HG03280 (cell line): ENCODE results near the gene FAF1.
A peak's percentile ranks its signal among the peaks of the same experiment; 100 is the strongest.
"Not testable (repeated sequence)": the region's sequence is repeated elsewhere in the genome, so short reads cannot be mapped to it uniquely, and the experiment has no call there.

Experiments
- ATAC-seq: cut with Tn5 transposase; IDR thresholded peaks from one replicate; pipeline ENCODE4 v1.9.1; 2021; ENCODE audit warnings: mild to moderate bottlenecking, moderate library complexity; ENCODE audit not compliant: unreplicated experiment

The FAF1 gene

DNA sequence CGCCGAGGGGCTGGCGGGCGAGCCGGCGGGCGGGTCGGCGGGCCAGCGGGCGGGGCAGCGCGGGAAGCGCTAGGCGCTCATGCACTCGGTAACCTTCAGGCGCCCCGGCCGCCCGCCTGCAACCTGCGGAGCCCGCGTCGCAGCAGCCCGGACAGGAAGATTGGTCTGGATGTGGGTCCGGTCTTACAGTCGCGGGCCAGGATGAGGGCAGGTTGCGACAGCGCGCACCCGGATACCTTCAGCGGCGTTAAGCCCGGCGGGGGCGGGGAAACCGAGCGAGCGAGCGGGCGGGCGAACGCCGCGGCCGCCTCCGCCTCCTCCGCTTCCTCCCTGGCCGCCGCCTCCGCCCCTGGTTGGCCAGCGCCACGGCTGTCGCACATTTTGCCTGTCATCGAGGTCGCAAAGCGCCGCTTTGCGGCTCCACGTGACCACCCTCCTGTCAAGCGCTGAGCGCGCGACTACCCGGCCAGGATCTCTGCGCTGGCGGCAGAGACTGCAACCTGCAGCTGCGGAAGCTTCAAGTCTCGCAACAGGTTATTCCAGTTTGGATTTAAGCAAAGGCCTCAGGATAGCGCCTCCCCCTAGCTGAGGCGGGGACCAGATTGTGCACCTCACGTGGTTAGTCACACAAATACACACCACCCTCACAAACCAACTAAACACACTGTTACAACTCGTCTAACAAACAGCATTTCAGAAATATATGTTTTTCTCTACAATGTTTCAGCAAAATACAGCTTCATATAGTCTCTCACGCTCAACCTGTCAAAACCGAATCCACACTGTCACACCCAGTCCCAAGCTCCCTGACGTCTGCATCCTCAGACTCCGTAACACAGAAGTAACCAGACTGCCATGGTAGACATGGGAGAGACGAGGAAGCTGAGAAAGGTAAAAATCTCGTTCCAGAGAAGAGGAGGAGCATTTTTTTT is at the start of gene FAF1:
Gene FAF1, minus strand, starts transcription at position 355 of the 932 bp plus-strand sequence. CDS start 456 bp downstream, outside the sequence.
- peak; percentile 89 for ATAC-seq

DNA sequence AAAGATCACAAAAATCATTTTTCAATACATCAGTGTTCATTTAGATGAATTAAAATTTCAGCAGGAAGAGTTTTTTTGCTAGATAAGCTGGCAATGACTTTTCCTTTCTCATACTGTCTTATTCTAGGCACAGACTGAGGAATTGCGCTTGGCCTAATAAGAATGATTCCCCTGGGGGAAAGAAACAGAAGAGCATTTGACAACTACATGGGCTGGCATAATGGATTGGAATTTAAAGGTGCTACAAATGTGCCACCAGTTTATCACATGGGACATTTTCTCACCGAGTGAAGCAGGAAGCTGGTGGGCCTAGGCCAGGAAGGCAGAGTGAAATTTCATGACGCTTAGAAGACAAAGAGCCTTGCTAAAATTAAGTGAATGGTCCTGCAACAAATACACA is 49.3 kb upstream of the FAF1 start:
- no peak for ATAC-seq

DNA sequence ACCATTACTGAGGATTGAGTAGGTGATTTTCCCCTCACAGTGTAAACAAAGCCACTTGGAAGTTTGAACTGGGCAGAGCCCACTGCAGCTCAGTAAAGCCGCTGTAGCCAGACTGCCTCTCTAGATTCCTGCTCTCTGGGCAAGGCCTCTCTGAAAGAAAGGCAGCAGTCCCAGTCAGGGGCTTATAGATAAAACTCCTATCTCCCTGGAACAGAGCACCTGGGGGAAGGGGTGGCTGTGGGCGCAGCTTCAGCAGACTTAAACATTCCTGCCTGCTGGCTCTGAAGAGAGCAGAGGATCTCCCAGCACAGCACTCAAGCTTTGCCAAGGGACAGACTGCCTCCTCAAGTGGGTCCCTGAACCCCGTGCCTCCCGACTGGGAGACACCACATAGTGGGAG is 45.5 kb upstream of the FAF1 start:
- ATAC-seq, result not testable (repeated sequence)

DNA sequence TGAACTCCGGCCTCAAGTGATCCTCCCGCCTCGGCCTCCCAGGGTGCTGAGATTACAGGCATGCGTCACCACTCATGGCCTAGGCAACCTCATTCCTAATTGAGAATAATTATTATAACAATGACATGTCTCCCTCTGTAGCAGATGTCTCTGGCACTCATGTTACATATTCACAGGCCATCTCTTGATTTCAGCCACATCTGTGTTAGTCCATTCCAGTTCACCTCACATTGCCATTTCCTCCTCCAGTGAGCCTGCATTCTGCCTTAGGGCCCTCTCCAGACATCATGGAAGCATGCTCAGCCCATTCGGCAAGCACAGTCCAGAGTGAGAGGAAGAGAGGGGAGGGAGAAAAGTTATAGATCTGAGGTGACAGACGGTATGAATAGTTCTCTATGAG is 42.4 kb upstream of the FAF1 start:
- ATAC-seq, result no peak

DNA sequence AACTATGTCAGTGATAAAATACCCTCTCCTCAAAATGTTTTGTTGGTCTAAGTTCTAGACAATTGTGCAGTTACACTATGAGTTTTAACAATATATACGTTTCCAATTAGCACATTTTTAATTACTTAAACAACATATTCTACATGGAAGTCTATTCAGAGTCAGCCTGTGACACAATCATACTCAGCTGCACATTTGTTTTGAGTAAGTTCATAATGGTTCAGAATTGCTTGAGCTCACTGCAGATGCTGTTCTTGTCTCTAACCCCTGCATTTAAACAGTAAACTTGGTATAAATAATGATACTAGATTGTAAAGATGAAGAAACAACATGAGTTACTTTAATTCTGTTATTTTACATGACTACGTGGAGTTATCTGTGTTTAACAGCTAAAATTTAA is 40.6 kb upstream of the FAF1 start:
- ATAC-seq, result no peak

DNA sequence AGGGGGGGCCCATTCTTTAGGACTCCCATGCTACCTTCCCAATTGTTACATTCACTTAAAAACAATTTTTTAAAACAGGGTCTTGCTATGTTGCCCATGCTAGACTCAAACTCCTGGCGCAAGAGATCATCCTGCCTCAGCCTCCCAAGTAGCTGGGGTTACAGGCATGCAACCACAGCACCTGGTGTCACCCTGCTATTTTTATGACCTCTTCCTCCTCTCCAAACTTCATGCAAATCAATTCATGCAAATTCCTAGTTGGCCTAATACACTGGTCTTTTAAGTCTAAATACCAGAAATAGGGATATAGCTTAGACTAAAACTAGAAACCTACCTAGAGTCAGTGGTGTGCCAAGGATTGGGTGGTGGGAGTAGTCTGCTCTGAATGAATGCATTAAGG is 40.1 kb upstream of the FAF1 start:
- ATAC-seq, result peak; percentile 60

DNA sequence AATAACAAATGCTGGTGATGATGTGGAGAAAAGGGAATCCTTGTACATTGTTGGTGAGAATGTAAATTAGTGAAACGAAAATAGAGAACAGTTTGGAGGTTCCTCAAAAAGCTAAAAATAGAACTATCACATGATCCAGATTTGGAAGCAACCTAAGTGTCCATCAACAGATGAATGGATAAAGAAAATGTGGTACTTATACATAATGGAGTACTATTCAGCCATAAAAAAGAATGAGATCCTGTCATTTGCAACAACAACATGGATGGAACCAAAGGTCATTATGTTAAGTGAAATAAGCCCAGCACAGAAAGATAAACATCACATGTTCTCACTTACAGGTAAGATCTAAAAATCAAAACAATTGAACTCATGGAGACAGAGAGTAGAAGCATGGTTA is 39.3 kb upstream of the FAF1 start:
- not testable (repeated sequence) for ATAC-seq

DNA sequence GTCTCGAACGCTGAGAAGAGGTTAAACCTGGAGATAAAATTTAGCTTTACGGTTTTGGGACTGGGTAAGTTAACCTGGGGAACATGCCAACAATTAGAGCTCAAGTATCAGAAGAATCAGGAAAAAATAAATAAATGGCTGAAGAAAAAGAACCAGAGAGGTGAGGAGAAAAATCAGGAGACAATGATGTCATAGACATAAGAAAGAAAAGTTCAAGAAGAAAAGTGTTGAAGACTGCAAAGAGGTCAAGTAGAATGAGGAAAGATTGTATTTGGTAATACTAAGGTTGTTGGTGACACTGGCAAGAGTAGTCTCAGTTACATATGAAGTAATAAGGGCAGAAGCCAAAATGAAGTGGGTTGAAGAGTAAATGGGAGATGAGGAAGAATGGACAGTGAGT is 36.0 kb upstream of the FAF1 start:
- no peak for ATAC-seq

DNA sequence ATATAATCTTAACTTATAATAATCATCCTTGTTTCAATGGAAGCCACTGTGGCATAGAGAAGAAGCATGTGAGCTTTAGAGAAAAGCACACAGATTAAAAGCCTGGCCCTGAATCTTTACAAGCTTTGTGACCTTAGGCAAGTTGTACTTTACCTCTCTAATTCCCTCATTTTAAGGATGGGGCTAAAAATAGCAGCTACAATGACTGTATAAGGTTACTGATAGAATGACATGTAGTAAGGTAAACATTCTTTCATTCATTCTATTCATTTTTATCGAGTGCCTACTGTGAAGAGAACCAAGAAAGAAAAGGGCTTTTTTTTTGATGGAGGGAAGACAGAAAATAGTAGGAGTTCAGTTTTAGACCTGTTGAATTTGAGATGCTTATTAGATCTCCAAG is 35.6 kb upstream of the FAF1 start:
- ATAC-seq, result no peak

DNA sequence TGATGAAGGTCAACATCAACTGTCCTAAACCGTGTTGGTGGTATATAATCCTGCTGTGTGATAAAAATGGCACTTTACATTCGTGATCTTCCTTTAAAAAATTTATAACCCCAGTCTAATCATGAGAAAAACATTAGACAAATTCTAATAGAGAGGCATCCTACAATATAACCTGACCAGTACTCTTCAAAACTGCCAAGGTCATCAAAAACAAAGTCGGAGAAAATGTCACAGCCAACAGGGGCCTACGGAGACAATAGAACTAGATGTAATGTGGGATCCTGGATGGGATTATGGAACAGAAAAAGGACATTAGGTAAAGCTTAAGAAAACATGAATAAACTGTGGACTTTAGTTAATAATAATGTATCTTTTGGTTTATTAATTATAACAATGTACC is 34.9 kb upstream of the FAF1 start:
- ATAC-seq, result no peak

DNA sequence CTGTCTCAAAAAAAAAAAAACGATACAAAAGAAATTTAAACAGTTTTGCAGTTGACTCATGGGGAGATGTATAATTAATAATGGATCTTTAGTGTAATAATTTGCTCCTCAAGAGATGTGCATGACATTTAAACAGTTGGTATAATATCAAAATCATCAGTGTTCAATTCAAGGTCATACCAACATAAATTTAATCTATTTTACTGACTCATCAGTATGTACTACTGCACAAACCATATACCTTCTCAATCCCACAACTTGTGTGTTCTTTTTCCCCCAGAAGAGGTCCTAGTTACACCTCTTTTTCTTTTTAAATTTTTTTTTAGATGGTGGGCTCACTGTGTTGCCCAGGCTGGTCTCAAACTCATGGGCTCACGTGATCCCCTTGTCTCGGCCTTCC is 33.6 kb upstream of the FAF1 start:
- no peak for ATAC-seq

DNA sequence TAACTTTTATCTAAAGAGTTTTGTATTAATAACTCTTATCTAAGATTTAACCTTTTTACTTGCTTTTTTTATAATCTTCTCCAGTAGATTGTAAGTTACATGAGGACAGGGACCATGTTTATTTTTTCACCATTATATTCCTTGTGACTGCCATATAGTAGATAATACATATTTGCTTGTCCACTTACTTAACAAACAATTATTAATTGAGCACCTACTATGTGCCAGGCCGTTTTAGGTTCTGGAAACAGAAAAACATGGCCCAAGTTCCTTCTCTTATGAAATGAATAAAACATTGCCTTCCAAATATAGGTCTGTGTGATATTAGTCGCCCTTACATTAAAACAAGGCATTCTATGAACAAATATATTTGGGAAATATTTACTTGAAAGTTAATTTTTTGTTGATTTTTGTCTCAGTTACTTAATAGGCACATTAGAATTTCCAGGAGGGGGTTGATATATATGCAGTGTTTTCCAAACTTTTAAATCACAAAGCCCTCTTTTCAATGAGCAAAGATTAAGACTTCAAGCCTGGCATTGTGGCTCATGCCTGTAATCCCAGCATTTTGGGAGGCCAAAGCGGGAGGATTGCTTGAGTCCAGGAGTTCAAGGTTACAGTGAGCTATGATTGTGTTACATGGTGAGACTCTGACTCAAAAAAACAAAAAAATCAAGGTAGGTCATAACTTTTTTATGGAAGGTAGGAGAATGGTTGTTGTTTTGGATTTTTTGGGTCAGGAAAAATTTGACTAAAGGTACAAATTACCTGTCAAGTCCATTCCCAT is 32.7 kb upstream of the FAF1 start:
- no peak for ATAC-seq

DNA sequence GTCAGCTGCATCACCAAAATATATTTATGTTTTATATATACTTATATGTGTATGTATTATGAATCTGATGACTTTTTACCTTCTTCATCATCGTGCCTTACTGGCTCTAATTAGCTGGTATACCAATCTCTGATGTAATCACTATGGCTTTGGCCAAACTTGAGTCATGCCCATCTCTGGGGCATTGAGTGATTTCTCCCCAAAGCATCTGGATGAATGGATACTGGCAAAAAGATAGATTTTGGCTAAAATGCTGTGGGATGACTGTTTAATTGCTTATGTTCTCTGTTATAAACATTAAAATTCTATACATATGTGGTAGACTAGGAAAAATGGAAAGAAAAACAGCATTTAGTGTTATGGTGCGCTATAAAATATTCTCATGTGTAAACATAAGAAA is 29.6 kb upstream of the FAF1 start:
- no peak for ATAC-seq

DNA sequence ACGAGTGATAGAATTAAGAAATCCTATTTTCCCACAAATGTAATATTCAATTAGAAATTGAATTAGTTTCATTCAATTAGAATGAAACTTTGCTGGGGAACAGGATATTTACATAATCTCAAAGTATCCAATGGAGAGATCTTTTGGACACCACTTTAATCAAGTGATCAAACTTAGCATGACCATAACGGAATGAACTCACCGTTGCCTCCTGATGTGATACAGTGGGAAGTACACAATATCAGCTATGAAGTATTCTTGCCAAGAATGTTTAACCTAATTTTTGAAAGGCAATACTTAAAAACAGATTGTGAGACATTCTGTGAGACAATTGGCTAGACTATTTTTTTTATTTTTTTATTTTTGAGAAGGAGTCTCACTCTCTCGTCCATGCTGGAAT is 26.6 kb upstream of the FAF1 start:
- no peak for ATAC-seq

DNA sequence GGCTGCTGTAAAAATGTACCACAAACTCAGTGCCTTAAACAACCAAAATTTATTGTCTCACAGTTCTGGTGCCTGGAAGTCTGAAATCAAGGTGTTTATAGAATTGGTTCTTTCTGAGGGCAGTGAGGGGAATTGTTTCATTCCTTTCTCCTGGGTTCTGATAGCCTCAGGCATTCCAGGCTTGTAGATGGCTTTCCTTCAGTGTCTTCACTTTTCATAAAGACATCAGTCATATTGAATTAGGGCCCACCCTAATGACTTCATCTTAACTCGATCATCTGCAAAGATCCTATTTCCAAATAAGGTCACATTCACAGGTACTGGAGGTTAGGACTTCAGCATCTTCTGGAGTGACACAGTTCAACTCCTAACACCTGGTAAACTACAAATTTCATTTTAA is 25.0 kb upstream of the FAF1 start:
- no peak for ATAC-seq

DNA sequence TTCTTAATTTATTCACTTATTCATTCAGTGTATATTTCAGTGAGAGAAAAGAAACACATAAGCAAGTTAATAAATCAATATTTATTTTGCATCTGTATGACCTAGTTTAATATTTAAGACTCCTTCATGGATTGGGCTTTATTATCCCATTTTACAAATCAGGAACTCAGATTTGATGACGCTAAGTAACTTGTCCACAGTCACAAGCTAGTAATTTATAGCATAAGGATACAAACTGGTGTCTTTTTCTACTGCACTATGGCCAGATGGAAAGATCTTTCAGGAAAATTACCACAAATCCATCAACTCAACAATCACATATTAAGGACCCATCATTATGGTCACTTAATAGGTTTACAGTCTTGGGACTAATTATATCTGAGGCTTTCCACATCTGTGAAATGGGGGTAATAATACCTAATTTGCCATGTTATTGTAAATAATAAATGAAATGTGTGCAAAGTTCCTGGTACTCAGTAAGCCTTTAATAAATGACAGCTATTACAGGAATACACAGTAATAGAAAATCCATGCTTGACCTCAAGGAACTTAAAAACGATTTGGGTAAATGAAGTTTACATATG is 23.2 kb upstream of the FAF1 start:
- no peak for ATAC-seq

DNA sequence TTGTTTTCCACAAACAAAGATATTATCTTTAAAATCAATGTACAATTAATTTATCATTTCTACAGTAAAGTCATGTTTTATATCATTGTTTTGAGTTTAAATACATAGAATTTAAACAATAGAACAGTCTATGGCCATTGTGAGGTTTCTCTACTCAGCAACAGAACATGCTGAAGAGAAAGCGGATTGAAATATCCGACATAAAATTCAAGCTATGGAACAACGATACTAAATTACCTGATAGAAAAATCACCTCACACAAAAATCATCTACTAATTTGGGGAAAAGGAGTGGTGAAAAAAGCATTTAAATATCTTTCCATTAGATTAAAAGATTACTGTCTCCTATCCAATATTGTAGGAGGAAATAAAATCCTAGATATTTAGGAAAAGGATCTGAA is 22.5 kb upstream of the FAF1 start:
- ATAC-seq, result no peak

DNA sequence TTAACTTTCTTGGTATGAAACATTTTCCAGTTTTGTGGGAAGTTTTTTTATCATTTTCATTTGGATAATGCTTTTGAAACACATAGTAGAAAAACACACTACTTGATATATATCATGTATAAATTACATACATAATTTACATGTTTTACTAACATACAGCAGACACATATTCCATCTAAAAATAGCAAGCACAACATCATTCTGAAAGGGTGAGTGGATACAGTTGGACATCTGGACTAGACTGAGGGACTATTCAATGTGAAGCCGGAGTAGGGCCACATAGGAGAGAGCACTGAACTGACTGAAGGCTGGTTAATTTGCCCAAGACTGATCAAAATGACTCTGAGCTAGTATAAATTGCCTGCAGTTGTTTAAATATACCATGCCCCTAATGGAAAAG is 21.7 kb upstream of the FAF1 start:
- ATAC-seq, result no peak

DNA sequence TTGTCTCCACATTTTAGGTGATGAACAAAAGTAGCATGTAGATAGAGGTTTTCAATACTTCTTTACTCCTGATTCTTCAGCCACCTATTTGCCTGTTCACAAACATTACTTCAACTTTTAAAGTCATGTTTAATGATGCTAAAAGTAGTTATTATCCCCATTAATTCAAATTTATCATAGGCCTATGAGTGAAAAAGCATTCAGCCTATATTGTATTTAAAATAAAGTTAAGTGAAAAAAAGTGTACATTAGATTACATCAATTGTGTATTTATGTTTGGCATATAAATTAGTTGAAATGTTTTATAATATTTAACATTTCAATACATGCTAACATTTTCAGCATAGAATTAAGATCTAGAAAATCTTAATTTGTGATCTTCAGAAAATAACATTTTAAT is 20.4 kb upstream of the FAF1 start:
- ATAC-seq, result no peak

DNA sequence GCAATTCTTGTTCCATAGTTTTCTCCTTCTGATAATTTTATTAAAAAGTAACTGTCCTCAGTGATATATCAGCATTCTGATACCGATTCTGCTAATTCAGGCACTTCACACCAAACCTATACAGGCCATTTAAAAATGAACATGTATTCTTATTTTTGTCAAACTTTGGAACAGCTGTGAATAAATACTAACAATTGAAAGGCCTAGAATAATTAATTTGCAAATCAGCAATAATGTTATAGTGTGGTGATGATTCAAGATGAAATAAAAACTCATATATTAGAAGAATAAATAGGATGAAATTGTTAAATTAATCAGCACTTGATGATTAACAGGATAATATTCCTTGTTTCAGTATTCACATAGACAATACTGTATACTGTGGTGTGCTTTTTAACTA is 19.9 kb upstream of the FAF1 start:
- no peak for ATAC-seq

DNA sequence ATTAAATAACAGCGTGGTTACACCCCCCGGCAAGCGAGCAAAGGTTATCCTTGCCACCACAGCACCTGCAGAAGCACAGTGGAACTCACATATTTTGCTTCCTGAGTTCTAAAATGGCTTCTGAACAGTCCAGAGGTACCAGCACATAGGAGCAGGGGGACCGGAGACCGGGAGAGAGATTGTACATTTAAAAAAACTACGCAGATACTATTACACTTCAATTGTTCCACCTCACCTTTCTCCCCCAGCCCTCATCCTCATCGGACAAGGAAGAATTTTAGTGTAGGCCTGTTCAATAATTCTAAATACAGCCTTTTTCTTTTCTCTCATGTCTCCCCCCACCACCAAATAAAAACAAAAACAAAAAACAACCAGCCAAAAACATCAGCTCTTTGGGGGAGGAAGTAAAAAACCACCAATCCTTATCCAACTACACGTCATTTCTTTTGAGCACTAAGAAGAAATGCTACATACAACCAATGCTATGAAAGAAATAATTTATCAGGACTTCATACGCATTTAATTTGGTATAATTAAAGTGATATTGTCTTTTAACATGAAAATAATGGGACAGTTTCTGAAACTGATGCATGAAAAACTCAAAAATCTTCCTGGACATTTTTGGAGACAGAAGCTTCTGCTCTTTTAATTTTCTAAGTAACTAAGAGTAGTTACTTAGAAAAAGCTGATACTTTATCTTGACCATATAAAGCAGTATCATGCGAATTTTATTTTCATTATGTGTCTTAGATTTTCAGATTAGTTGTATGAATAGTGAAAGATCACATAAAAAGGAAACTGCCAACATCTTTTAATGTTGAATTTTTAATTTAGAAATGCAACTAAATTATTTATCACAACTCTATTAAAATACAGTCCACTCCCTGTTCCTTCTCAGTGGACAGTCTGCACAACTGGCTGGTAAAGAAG is 19.1 kb upstream of the FAF1 start:
- ATAC-seq, result no peak
